ENCODE results near the gene KDM4B. TPM values are rescaled to one million over a fixed set of nuclear protein-coding genes. Genes with fewer than 3 reads are reported as not detected.

Gene KDM4B
- polyA plus RNA-seq, 3 donors = 6.4 to 22.7 (median 12.7) TPM

DNA sequence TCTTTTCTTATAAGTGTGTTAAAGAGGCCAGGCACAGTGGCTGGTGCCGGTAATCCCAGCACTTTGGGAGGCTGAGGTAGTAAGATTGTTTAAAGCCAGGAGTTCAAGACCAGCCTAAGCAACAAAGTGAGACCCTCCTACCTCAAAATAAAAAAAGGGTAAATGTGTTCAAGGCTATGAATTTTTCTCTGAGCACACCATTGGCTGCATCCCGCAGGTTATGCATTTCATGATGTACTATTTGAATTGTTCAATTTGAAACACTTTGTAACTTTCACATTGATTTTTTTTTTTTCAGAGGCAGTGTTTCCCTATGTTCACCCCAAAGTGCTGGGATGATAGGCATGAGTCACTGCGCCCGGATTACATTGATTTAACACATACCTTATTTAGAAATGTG, 233.6 kb downstream of the KDM4B start:
- Mint-ChIP-seq H3K27me3 (ENCODE audit: low read depth in 3 of 3) (peaks cover 0 to 8% (median 5%) of the 10 kb centered on the region in 3 donors), H3K4me3 (no peak overlapping the region), H3K27ac (no peak overlapping the region), H3K4me1 (peaks cover 11% of the 10 kb centered on the region), H3K36me3 (no peaks in the 10 kb centered on the region), H3K9me3 (peaks cover 10 to 44% (median 35%) of the 10 kb centered on the region in 7 donors)
- no peaks in the 10 kb centered on the region for H3K36me3 ChIP-seq (replicated peaks in 1 of 2; ENCODE audit: control insufficient read depth in 1 of 2, insufficient read depth in 2 of 2, low read length in 2 of 2)
- no peak overlapping the region for H3K9ac ChIP-seq (ENCODE audit: insufficient read depth, low read length, poor library complexity, severe bottlenecking)
- H3K79me2 ChIP-seq (ENCODE audit: insufficient read depth, low read length) = no peaks in the 10 kb centered on the region
- TF ChIP-seq, protein P1, sequence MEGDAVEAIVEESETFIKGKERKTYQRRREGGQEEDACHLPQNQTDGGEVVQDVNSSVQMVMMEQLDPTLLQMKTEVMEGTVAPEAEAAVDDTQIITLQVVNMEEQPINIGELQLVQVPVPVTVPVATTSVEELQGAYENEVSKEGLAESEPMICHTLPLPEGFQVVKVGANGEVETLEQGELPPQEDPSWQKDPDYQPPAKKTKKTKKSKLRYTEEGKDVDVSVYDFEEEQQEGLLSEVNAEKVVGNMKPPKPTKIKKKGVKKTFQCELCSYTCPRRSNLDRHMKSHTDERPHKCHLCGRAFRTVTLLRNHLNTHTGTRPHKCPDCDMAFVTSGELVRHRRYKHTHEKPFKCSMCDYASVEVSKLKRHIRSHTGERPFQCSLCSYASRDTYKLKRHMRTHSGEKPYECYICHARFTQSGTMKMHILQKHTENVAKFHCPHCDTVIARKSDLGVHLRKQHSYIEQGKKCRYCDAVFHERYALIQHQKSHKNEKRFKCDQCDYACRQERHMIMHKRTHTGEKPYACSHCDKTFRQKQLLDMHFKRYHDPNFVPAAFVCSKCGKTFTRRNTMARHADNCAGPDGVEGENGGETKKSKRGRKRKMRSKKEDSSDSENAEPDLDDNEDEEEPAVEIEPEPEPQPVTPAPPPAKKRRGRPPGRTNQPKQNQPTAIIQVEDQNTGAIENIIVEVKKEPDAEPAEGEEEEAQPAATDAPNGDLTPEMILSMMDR (IDR thresholded peaks at IDR 0.05) = no peak
- no peaks in the 10 kb centered on the region for H3K27me3 ChIP-seq (ENCODE audit: control insufficient read depth in 2 of 2, insufficient read depth in 2 of 2, low read length in 2 of 2)
- WGBS (ENCODE audit: insufficient coverage) = 100% methylated on average over 1 of the region's 4 CpGs
- no peak overlapping the region for H3K4me3 ChIP-seq (replicated peaks in 1 of 3; ENCODE audit: low read depth in 2 of 3, low read length in 3 of 3)
- peaks cover 0 to 16% of the 10 kb centered on the region in 2 donors for H3K4me1 ChIP-seq (ENCODE audit: control insufficient read depth in 1 of 2, insufficient read depth in 2 of 2, low read length in 2 of 2)
- peaks cover 26 to 32% of the 10 kb centered on the region in 2 donors for H3K9me3 ChIP-seq (replicated peaks in 1 of 2; ENCODE audit: control insufficient read depth in 1 of 2, insufficient read depth in 1 of 2, low read length in 2 of 2)
- no peaks in the 10 kb centered on the region for H4K20me1 ChIP-seq (ENCODE audit: insufficient read depth, low read length)
- H3K27ac ChIP-seq (ENCODE audit: low read depth in 1 of 2, low read length in 2 of 2) = no peak overlapping the region
- H2AFZ ChIP-seq (ENCODE audit: insufficient read depth, low read depth, low read length, poor library complexity, severe bottlenecking) = no peak overlapping the region
- no peak overlapping the region for H3K4me2 ChIP-seq (replicated peaks; ENCODE audit: extremely low read depth, low read length, poor library complexity, severe bottlenecking)
- intact Hi-C loops (cut with micrococcal nuclease) = no loop called here
- no peak for DNase-seq

Small RNA genes lying within 50 kb of the gene (small RNA-seq; reads per million reads assigned to genes)
- not detected for gene MIR4747 (ENCODE audit: insufficient read length, low read depth)

Other genes with a start within 250 kb of the KDM4B start
- gene DPP9, start 245.3 kb upstream of the KDM4B start, polyA plus RNA-seq = 10 to 100 TPM; 12.6 to 23.8 (median 13.9) TPM
- gene FEM1A, start 177.4 kb upstream of the KDM4B start, polyA plus RNA-seq = 1 to 10 TPM; 2.1 to 4.2 (median 2.4) TPM
- 10 to 100 TPM in 1 of 3 donors, 1 to 10 TPM in 2; 5.9 to 10.7 (median 9.2) TPM for gene TICAM1, start 137.4 kb upstream of the KDM4B start, polyA plus RNA-seq
- gene PLIN3, start 101.4 kb upstream of the KDM4B start, polyA plus RNA-seq = 100 to 1,000 TPM in 2 of 3 donors, 10 to 100 TPM in 1; 78.8 to 151 (median 138) TPM
- gene ARRDC5, start 66.2 kb upstream of the KDM4B start, polyA plus RNA-seq = 1 to 10 TPM in 2 of 3 donors, under 1 TPM in 1; 0.46 to 3.9 (median 1.0) TPM
- gene UHRF1, start 59.6 kb upstream of the KDM4B start, polyA plus RNA-seq = under 1 TPM; 0.06 to 0.77 (median 0.63) TPM

All from CD14-positive monocyte (primary cell).